HG02970 (cell line): Measurements from ENCODE around the gene ZNF664.

Experiments used
- ATAC-seq: cut with Tn5 transposase; IDR thresholded peaks from one replicate; pipeline ENCODE4 v1.9.1; 2021; ENCODE audit warnings: mild to moderate bottlenecking, moderate library complexity, moderate number of reproducible peaks; ENCODE audit not compliant: unreplicated experiment, low FRiP score

The ZNF664 gene

DNA sequence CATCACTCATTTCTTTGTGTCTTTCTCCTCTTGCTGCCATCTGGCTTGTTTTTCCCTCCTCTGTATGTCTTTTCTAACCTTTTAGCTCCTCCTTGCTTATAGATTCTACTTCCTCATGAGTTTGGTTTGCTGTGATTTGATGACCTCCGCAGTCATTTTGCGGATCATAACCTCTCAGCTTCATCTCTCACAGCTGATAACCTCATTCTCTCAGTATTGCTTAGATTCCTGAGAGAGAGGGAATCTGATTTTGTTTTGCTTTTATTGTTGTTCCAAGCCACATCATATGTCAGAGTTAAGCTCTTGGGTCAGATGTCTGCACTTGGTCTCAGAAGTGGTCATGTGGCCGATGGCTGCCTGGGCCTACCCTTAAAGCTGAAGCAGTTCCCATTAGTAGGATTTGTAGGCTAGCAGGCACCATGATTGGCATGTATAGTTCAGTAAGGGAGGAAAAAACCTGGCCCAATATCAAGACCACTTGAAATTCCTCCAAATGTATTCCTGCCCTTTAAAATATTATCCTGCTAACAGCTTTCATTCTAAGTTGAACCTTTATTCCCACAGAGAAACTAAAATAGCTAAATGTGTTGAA, 13.5 kb downstream of the ZNF664 start:
- no peak for ATAC-seq

DNA sequence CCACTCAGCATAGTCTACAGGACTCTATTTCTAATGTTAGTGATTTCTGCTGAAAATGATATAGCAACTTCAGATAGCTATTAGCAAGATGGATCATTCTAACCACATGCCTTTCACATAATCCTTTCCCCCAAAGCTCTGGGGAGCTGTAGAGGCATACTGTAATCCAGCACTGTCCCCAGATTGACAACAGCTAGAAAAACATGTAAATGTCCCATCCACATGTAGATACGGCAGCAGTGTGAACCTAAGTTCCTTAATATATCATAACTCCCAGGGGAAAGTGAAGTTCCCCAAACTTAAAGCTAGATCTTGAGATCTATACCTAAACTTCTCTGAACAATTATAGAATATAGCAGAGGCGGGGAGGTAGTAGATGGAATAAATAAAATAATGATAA, 14.0 kb downstream of the ZNF664 start:
- ATAC-seq = no peak

DNA sequence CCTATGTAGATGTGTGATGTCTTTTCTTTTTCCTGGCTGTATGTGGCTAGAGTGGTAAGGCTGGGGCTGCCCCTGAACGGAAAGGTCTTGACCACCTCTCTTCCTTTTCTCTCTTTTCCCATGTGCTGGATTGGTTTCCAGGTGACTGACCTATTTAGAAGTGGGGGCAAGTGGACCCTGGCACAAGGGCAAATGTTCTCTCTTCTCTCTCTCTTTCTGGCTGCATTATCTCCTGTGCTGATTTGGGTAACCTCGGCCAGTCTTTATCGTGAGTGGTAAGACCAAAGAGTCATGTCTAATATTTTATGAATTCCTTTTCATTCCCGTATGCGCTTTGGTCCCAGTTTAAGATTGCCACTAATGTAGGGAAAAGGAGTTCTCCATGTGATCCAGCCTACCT, 16.2 kb downstream of the ZNF664 start:
- no peak for ATAC-seq

DNA sequence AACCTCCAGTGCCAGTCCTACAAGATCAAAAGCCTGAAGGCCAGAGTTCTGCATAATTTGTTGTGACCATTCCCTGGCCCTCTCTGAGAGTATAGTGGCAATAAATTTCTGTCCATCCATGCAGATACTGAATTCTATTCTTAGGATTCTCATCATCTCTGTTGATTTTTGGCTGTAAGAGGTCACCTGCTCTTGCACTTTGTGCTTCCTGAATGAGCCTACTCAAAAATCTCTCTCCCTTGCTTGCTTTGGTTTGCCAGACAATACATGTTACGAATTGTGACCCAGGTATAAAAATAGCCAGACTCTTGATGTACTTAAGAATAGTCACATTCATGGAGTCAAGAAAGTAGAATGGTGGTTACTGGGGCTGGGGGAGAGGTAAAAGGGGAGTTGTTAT, 16.7 kb downstream of the ZNF664 start:
- ATAC-seq = no peak

DNA sequence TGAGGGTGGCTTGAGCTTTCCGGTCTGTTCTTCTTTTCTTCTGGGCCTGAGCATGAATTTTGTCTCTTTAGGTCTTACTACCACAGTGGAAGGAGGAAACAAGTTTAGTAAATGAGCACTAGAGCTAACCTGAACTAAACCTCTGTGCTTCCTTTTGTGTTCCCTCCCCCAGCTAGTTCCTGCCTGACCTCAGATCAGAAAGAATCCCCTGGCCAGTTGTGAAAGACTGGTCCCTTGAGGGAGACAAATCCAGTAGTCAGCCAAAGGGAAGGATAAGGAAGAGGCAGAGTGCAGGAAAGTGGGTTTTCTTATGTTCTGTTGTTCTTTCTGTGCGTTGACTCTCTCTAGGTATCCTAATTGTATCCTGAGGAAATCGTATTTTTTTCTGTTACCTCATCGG, 17.5 kb downstream of the ZNF664 start:
- no peak for ATAC-seq

DNA sequence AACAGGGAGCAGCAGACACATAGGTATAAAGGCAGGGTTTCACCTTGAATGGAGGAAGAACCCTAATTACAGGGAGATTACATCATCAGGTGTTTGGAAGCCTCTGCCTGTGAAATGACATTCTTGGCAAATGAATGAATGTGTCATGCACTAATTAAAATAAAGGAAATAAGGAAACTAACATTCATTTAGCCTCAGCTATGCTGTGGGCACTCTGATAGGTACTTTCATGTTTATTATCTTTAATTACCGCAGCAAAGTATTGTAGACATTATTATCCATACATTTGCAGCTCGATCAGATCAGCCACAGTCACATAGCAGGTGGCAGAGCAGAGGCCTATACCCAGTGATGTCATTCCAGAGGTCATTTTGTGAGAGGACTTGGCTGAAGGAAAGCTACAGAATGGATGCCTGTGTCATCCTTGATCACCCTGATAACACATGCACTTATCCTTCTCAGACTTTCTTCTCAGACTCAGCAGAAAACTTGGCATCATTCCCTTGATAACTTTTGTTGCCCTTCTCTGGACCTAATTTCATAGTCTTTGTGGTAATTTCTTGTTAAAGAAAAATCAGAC, 18.4 kb downstream of the ZNF664 start:
- ATAC-seq = no peak

DNA sequence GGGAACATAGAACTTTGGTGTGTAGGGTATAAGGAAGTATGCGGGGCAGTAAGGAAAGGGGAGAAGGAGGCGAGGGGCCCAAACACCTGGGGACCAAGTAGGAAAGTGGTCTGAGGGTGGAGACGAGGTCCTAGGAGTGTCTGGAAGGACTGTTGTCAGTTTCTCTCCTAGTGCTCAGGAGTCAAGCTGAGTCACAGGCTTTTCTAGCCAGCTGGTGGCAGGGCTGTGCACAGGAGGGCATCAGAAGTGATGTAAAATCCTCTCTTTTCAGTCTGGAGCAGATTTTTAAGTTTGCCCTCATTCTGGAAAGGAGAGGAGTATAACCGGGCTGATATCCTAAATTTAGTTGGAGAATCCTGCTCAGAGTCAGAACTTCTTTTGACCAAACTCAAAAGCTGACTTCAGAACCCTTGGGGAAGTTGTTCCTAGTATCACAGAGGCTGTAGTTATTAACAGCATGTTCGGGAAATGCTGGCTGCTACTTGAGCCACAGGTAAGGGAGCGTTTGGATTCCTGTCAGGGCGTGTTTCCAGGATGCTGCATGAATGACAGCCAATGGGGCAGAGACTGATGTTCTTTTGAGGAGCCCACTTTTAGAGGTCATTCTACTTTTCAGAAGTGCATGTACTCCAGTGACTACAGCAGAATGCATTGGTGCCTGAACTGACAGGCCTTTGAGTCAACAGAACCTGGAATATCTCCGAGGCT, 19.3 kb downstream of the ZNF664 start:
- ATAC-seq = no peak

DNA sequence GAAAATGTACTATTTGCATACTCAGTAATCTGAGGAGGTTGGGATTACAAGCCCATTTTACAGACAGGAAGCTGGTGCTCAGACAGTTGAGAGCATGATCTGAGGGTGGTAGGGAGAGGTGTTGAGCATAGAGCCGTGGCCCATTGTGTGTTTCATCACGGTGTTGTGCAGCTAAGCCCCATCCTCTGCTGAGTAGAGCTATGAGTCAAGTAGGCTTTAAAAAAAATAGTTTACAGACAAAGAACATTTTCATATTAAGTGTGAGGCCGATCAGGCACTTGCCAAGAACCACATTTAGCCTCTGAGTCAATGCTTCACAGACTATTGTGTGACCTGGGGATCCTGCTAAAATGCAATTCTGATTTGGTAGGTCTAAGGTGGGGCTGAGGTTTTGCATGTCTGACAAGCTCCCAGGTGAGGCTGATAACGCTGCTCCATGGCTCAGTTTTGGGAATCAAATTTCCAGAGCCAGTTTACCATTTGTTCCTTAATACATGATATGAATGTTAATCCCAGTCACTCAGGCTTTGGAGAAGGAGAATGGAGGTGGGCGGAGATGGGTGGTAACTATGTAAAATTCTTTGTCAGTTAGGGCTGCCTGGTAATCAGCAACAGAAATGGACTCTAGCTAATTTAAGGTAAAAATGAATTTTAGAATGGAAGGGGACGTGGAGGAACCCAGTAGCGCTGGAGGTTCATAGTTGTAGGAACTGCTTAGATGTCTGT, 22.2 kb downstream of the ZNF664 start:
- no peak for ATAC-seq

DNA sequence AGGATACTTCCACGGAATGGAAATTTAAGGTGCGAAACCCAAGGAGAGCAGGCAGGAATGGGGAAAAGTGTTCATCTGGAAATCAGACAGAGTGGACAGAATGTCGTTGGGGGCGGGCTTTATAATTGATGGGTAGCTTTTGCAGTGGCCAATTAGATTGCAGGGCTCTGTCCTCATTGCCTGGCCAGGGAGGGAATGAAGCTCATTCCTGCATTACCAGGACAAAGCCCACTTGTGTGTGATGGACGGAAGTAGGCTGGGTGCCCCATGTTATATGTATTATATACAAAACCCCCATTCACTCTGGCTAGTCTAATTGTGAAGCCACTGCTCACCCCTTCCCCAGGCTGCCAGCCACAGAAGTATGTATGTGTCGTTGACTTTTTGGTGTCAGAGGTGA, 23.6 kb downstream of the ZNF664 start:
- no peak for ATAC-seq

DNA sequence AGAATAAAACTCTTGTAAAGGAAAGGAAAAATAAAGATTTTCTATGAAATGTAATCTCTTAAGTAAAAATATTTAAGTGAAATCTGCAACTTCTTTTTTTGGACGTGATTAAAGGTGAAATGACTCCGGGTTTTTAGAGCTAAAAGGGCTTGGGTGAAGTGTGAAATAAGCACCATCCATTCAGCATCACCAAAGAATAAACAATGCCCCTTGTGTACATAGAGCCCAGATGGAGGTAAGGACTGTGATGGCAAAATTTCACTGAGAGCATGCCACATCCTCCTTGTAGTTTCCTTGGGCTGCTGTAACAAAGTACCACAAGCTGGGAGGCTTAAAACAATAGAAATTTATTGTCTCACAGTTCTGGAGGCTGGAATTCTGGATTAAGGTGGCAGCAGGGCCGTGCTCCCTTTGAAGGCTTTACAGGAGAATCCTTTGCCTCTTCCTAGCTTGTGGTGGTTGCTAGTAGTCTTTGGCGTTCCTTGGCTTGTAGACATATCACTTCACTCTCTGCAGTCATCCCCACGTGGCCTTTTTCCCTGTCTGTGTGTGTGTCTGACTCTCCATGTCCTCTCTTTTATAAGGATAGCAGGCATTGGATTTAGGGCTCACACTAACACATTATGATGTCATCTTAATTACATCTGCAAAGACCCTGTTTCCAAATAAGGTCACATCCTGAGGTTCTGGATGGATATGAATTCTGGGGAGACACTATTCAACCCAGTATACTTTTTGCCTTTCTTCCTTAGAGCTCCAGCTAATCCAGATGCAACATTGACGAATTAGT, 24.2 kb downstream of the ZNF664 start:
- ATAC-seq = no peak

DNA sequence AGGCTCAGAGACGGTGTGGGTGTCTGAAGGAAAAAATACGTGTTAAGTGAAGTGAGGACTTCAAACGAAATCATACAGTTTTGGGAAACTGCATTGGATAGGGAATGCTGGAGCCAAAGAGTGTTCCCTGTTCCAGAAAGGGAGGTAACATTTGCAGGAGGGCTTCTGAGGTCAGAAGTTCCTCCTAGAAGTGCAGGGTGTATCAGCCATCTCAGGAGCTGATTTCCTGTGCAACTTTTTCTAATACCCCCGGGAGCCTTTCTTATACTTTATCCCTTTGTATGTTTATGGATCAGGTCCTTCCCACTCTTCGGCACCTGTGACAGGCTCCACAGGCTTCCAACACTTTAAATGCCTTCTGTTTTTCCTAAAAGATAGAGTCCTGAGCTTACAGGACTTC, 24.9 kb downstream of the ZNF664 start:
- no peak for ATAC-seq

DNA sequence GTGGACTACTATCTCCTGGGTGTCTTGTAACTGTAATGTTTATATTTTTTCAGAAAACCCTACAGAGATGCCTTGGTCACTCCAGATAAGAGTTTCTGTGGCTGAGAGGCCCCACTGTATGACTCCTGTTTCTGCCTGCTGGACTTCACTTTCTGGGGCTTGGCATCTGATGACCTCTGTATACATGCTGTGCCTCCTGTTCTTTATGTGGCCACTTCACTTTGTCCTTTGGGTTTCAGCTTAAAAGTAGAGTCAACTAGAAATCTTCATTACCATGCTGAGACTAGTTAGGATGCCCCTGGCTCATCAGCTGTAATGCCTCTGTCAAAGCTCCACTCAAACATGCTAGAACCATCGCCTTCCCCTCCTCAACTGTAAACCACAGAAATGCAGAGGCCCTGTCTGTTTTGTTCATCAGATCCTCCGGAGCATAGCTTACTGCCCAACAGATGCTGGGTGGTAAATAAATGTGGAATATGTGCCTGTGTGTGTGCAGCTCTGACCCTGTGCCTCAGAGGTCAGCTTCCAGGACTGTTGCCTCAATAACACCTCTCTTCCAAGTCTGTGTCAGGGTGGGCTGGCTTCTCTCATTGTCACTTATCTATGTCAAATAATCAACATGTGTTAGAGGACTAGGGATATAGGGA, 25.5 kb downstream of the ZNF664 start:
- no peak for ATAC-seq

DNA sequence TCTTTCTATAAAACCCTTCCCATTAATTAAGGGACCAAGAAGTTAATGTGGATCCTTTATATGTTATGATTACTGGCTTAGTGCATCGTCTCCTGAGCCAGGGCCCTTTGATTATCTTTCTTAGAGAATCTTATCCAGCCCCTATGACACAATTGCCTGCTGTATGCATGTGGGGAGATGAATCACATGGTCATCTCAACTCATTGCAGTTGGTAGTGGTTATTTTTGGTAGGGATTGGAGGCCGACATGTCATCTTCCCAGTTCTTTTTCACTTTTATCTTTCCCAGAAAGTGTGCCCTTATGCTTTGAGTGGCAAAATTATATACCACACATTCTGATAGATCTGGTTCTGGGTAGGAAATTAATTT, 26.0 kb downstream of the ZNF664 start:
- no peak for ATAC-seq

DNA sequence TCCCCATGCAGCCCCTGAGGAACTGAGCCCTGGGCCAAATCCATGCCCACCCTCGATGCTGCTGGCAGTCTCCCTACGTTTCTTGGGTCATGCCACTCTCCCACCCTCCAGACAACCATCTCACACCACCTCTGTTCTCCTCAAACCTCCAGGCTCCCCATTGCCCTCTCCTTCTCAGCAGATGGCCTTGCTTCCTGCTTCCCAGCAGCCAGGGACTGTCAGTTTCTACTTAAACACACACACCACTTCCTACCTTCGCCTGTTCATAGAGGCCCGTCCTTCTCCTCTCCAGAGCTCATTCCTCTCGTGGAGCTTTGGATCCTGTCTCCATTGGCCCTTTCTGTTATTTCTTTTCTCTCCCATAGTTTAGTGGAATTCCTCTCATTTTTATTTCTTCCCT, 27.1 kb downstream of the ZNF664 start:
- ATAC-seq = no peak

DNA sequence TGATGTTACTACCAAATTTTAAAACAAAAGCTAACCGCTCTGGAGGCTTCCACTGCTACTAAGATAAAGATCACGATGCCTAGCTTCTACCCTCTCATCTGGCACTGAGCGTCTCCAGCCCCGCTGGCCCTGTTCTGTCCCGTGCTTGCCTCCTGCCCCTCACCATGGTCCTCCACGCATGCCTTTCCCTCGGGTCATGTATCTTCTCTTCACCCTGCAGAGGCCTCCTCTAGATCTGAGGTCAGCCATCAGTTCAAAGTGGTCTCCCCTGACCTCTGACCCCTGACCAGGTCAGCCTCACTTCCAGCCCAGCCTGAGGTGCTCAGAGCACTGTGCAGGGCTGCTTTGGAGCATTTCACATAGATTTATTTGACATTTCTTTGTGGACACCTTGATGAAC, 28.3 kb downstream of the ZNF664 start:
- ATAC-seq = no peak

DNA sequence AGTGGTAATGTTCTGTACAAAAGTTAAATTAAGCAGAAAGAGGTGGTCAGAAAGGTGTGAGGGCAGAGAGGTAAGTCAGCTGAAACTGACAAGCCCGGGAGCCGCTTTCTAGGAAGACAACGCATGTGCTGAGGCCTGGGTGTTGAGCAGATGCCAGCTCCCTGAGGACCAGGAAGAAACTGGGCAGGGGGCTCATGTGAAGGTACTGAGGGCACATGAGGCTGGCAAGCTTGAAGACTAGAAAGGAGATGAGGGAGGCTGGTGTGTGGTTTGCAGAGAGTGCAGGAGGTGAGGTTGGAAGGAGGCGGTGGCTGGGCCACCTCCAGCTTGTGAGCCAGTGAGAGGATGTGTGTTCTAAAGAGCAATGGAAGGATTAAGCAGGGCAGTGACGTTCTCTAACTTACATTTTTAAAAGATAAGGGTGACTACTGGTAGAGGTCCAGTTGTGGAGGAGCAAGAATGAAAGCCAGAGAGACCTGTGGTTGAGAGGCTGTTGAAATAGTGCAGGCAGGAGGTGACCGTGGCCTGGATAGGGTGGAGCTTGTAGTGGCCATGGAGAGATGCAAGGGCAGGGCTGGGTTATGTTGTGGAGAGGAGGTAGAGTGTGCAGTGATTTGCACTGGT, 29.1 kb downstream of the ZNF664 start:
- ATAC-seq = no peak

DNA sequence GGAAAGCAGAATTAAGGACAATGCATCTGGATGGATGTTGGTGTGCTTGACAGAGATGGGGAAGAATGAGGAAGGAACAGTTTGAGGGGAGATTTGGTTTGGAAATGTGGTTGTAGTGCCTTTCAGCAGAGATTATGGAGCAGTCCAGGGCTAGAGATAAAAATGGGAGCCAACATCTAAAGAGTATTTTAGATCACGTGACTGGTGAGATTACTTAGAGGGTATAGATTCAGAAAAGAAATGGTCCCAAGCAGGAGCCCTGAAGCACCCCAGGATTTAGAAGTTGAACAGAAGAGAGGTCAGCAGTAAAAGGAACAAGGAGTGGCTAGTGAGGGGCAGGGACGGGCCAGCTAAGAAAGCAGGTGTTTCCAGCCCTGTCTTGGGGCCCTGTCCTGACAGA, 29.6 kb downstream of the ZNF664 start:
- ATAC-seq = no peak

DNA sequence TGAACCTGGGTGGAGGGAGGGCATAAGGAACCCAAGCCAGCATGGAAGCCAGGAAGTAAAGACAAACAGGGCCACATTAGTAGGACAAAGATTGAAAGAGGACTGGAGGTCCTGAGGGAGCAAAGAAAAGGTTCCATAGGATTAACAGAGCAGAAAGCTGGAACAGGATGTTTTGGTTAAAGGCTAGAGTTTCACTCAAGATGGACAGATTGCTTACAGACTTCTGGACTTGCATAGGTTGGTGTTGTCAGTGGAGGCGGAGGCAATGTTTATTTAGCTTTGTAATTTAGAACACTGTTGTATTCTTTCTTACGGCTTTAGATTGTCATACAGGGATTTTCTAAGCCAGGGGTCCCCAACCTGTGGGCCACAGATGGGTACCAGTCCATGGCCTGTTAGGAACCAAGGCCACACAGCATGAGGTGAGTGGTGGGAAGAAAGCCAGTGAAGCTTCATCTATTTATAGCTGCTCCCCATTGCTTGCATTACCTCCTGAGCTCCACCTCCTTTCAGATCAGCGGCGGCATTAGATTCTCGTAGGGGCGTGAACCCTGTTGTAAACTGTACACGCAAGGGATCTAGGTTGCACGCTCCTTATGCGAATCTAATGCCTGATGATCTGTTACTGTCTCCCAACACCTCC, 31.3 kb downstream of the ZNF664 start:
- no peak for ATAC-seq

DNA sequence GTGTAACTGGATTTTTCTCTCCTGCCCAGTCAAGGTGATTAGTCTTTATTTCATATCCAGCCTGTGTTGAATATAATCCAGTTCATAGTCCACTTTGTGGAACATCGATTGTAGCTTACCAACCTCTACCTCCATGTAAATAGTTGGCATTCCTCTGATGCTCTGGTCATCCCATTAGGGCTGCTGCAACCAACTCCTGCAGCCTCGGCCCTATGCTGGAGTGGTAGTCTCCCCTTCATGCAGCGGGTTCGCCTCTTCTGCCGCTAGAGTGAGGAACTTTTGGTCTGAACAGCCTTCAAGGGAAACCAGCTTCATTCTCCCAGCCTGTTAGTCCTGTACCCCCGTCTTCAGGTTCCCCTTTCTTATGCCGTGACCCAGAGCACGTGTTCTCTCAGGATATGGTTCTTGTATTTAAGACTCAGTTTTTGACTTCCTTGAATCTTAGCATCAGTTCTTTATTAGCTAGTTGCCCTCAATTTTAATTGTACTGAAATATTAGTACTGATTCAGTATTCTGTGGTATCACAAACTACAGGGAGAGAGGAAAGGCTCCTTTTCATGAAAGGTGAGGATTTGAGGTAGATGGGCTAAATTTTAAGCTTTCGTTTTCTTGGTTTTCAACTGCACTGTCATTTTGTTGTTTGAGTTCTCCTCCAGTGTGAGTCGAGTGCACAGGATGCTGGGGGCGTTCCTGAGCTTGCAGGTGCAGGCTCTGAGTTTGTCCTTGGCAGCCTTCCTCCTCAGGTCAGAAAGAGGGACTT, 33.2 kb downstream of the ZNF664 start:
- ATAC-seq = no peak
